HEK293 (cell line): ENCODE results near the gene PFN3.

Experiments used
- CTCF ChIA-PET: fragments of 350-600 bp; formaldehyde crosslinking; extraction: SDS; loops from one replicate; lab custom pipeline; 2021; ENCODE audit warnings: antibody characterized with exemption; lab: Yijun Ruan, JAX
- POLR2A ChIA-PET: fragments of 300-600 bp; formaldehyde crosslinking; extraction: SDS; loops from one replicate; lab custom pipeline; 2020; ENCODE audit warnings: antibody characterized with exemption, inconsistent platforms; lab: Yijun Ruan, JAX
- H3K27ac ChIP-seq: fragments of 200-500 bp; sonication (Bioruptor generic); 2 replicates; pipeline ENCODE4 v1.5.1; 2014; ENCODE audit warnings: low read depth, low read length, control low read depth, inconsistent platforms; ENCODE audit errors: extremely low read depth
- H3K36me3 ChIP-seq, 2 experiments: fragments of 200-500 bp in 1 of 2; sonication (Bioruptor generic) in 1 of 2; 1 replicate in 1 of 2; 2 replicates in 1 of 2; pipeline ENCODE4 v1.5.1; 2014 to 2017; ENCODE audit warnings: inconsistent platforms in 2 of 2, low read length in 2 of 2; ENCODE audit not compliant: control insufficient read depth in 2 of 2, insufficient read depth in 1 of 2
- H3K4me1 ChIP-seq: fragments of 200-500 bp; sonication (Bioruptor generic); 2 replicates; pipeline ENCODE4 v1.5.1; 2014; ENCODE audit warnings: mild to moderate bottlenecking, low read length, inconsistent platforms; ENCODE audit not compliant: control insufficient read depth, insufficient read depth
- H3K4me3 ChIP-seq: 2 replicates; pipeline ENCODE4 v1.5.1; 2011; ENCODE audit warnings: low read depth, mild to moderate bottlenecking, control low read depth, low read length, moderate library complexity
- H3K9me3 ChIP-seq: fragments of 200-500 bp; sonication (Bioruptor generic); 2 replicates; pipeline ENCODE4 v1.5.1; 2014; ENCODE audit warnings: low read depth, low read length, inconsistent platforms; ENCODE audit not compliant: control insufficient read depth, insufficient read depth
- ELK4 ChIP-seq: IDR thresholded peaks from 2 replicates; pipeline ENCODE4 v1.6.1; 2011; ENCODE audit warnings: mild to moderate bottlenecking, low read depth, low read length, borderline replicate concordance
- GLI4 ChIP-seq: fragments of 450-650 bp; formaldehyde crosslinking; IDR thresholded peaks from 2 replicates; pipeline ENCODE4 v1.5.1; 2016; ENCODE audit warnings: missing biosample characterization, missing genetic modification characterization
- GLIS2 ChIP-seq: fragments of 450-650 bp; formaldehyde crosslinking; IDR thresholded peaks from 2 replicates; pipeline ENCODE4 v1.5.1; 2016; ENCODE audit warnings: missing biosample characterization, missing genetic modification characterization
- KLF9 ChIP-seq: fragments of 450-650 bp; formaldehyde crosslinking; IDR thresholded peaks from 2 replicates; pipeline ENCODE4 v1.5.1; 2016; ENCODE audit warnings: missing biosample characterization, missing genetic modification characterization, low read depth
- MEIS1 ChIP-seq: sonication (generic); formaldehyde crosslinking; IDR thresholded peaks from 2 replicates; pipeline ENCODE4 v1.8.1; 2022; ENCODE audit warnings: missing genetic modification reagents, mild to moderate bottlenecking, borderline replicate concordance
- MYNN ChIP-seq: fragments of 450-650 bp; formaldehyde crosslinking; IDR thresholded peaks from 2 replicates; pipeline ENCODE4 v1.5.1; 2016; ENCODE audit warnings: missing biosample characterization, missing genetic modification characterization, borderline replicate concordance
- SP7 ChIP-seq: fragments of 450-650 bp; formaldehyde crosslinking; IDR thresholded peaks from 2 replicates; pipeline ENCODE4 v1.5.1; 2016; ENCODE audit warnings: missing biosample characterization, missing genetic modification characterization
- ZBTB26 ChIP-seq: fragments of 450-650 bp; formaldehyde crosslinking; optimal IDR thresholded peaks from 2 replicates; pipeline ENCODE3; 2016; ENCODE audit warnings: missing biosample characterization, mild to moderate bottlenecking, missing genetic modification characterization
- ZNF112 ChIP-seq: fragments of 450-650 bp; formaldehyde crosslinking; IDR thresholded peaks from 2 replicates; pipeline ENCODE4 v1.5.0; 2017; ENCODE audit warnings: missing biosample characterization, missing genetic modification characterization
- ZNF16 ChIP-seq: fragments of 450-650 bp; formaldehyde crosslinking; IDR thresholded peaks from 2 replicates; pipeline ENCODE4 v1.5.1; 2016; ENCODE audit warnings: low read depth, missing biosample characterization, missing genetic modification characterization
- ZNF26 ChIP-seq: fragments of 450-650 bp; formaldehyde crosslinking; IDR thresholded peaks from 2 replicates; pipeline ENCODE4 v1.5.1; 2016; ENCODE audit warnings: missing biosample characterization, missing genetic modification characterization
- ZNF311 ChIP-seq: fragments of 450-650 bp; formaldehyde crosslinking; IDR thresholded peaks from 2 replicates; pipeline ENCODE4 v1.5.1; 2017; ENCODE audit warnings: missing biosample characterization, missing genetic modification characterization, borderline replicate concordance
- ZNF423 ChIP-seq: fragments of 450-650 bp; formaldehyde crosslinking; IDR thresholded peaks from 2 replicates; pipeline ENCODE4 v1.5.1; 2016; ENCODE audit warnings: missing biosample characterization, missing genetic modification characterization
- ZNF433 ChIP-seq: fragments of 450-650 bp; formaldehyde crosslinking; IDR thresholded peaks from 2 replicates; pipeline ENCODE4 v1.5.1; 2016; ENCODE audit warnings: missing biosample characterization, missing genetic modification characterization, low read depth
- ZNF518A ChIP-seq: fragments of 450-650 bp; formaldehyde crosslinking; conservative IDR thresholded peaks from 2 replicates; pipeline ENCODE4 v1.5.1; 2016; ENCODE audit warnings: low read depth, missing biosample characterization, missing genetic modification characterization
- ZNF580 ChIP-seq: fragments of 450-650 bp; formaldehyde crosslinking; IDR thresholded peaks from 2 replicates; pipeline ENCODE4 v1.5.1; 2016; ENCODE audit warnings: missing biosample characterization, missing genetic modification characterization
- ZNF768 ChIP-seq: fragments of 450-650 bp; formaldehyde crosslinking; IDR thresholded peaks from 2 replicates; pipeline ENCODE4 v1.5.1; 2018; ENCODE audit warnings: missing biosample characterization, mild to moderate bottlenecking, missing genetic modification characterization
- ZNF777 ChIP-seq: fragments of 450-650 bp; formaldehyde crosslinking; IDR thresholded peaks from 2 replicates; pipeline ENCODE4 v1.5.1; 2017; ENCODE audit warnings: missing biosample characterization, missing genetic modification characterization, borderline replicate concordance

Gene PFN3

GRCh38 chr5:177431317-177432142 is 31.1 kb upstream of the PFN3 start:
- Histone ChIP-seq H3K36me3 (peaks cover 0 to 80% of the 10 kb centered on the region in 2 experiments; a peak in 1 of 3 replicates), H3K27ac (no peak overlapping the region), H3K9me3 (no peaks in the 10 kb centered on the region), H3K4me3 (no peak overlapping the region), H3K4me1 (no peaks in the 10 kb centered on the region)
- ChIA-PET POLR2A (interaction anchor here (3.7 to 3.9 kb wide), 2 partner anchors 11 to 15 kb away, joined by 10 to 17 read pairs; partner anchors contain the start of gene PRR7), CTCF (interaction anchor here (1.2 to 1.3 kb wide), 2 partner anchors 13 to 28 kb away, joined by 3 read pairs; no protein-coding TSS in a partner anchor)
- TF ChIP-seq ZNF423 (tag by site-specific recombination) (no peak), MEIS1 (CRISPR knock-in tag) (no peak), GLIS2 (peak; percentile 51; the same call in 1 of the 2 replicates), ZNF433 (tag by site-specific recombination) (no peak), ZNF16 (tag by site-specific recombination) (no peak), ZBTB26 (no peak)

- Histone ChIP-seq H3K4me1 (no peaks in the 10 kb centered on the region), H3K4me3 (no peak overlapping the region), H3K36me3 (peaks cover 0 to 75% of the 10 kb centered on the region in 2 experiments; a peak in 1 of 3 replicates), H3K27ac (no peak overlapping the region), H3K9me3 (no peaks in the 10 kb centered on the region)
- ChIA-PET POLR2A (interaction anchor here (3.7 to 3.9 kb wide), 2 partner anchors 11 to 15 kb away, joined by 10 to 17 read pairs; partner anchors contain the start of gene PRR7), CTCF (interaction anchor here (1.2 to 1.3 kb wide), 2 partner anchors 13 to 27 kb away, joined by 3 read pairs; no protein-coding TSS in a partner anchor)
- TF ChIP-seq ZNF580 (no peak), ZNF112 (tag by site-specific recombination) (no peak), ZNF768 (tag by site-specific recombination) (no peak), MYNN (tag by site-specific recombination) (no peak), KLF9 (tag by site-specific recombination) (no peak), GLI4 (tag by site-specific recombination) (no peak), ELK4 (no peak), ZNF518A (tag by site-specific recombination) (no peak), ZNF26 (tag by site-specific recombination) (no peak), ZNF777 (tag by site-specific recombination) (no peak), ZNF311 (no peak), SP7 (no peak)
- TF ChIP-seq, all 188 proteins: peak for 0
Observed at GRCh38 chr5:177430972-177431316, 30.5 kb upstream of the PFN3 start.
